ENCODE measurements around the gene TAS1R3.

DNA sequence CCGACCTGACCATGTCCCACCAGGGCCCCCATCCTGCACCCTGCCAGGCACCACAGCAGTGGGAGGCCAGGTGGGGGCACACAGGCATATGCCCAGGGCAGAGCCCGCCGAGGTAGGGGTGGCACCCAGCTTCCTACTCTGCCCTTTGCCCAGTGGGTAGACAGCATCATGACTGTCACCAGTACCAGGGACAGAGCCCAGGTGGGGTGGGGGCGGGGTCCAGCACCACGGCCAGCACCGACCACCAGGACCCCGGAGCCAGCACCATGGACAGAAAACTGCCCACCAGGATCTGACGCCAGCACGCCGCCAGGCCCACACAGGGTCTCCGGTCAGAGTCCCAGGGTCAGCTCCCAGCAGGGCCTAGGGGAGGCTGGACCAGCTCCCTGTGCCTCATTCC, 3.8 kb downstream of the TAS1R3 start:
- no peak for TF ChIP-seq ARNTL (CRISPR knock-in tag; IDR thresholded peaks at IDR 0.05; ENCODE audit: borderline replicate concordance, low read depth)
- TF ChIP-seq TOX (CRISPR knock-in tag; IDR thresholded peaks at IDR 0.05; ENCODE audit: borderline replicate concordance) = no peak
- no peak for TF ChIP-seq ZNF70 (CRISPR knock-in tag; IDR thresholded peaks at IDR 0.05)
